H9 (cell line): ENCODE data around the gene ALOX12. TPM values are rescaled to one million over a fixed set of nuclear protein-coding genes. Genes with fewer than 3 reads are reported as not detected.

Source experiments
- DNase-seq: peaks from one replicate; pipeline ENCODE4 v3.0.0-alpha.2; 2017
- H2AFZ ChIP-seq: one replicate; pipeline ENCODE4 v1.6.1; 2013; ENCODE audit warnings: mild to moderate bottlenecking, low read length, control low read depth, moderate library complexity
- H2AK5ac ChIP-seq: 2 replicates; pipeline ENCODE4 v1.6.1; 2013; ENCODE audit warnings: low read length, control low read depth, mixed read lengths; ENCODE audit not compliant: insufficient read length
- H2BK120ac ChIP-seq: one replicate; pipeline ENCODE4 v1.6.1; 2013; ENCODE audit warnings: low read depth, mild to moderate bottlenecking, low read length, control low read depth, inconsistent platforms; ENCODE audit not compliant: poor library complexity, severe bottlenecking
- H2BK12ac ChIP-seq: 2 replicates; pipeline ENCODE4 v1.6.1; 2013; ENCODE audit warnings: low read length, control low read depth, mixed read lengths, low read depth; ENCODE audit not compliant: insufficient read length
- H2BK15ac ChIP-seq: 2 replicates; pipeline ENCODE4 v1.6.1; 2013; ENCODE audit warnings: low read depth, low read length, control low read depth
- H2BK20ac ChIP-seq: one replicate; pipeline ENCODE4 v1.6.1; 2013; ENCODE audit warnings: low read depth, mild to moderate bottlenecking, low read length, control low read depth, inconsistent platforms; ENCODE audit not compliant: poor library complexity, severe bottlenecking
- H2BK5ac ChIP-seq: 2 replicates; pipeline ENCODE4 v1.6.1; 2013; ENCODE audit warnings: low read length, control low read depth, mixed read lengths; ENCODE audit not compliant: insufficient read length
- H3K14ac ChIP-seq: 2 replicates; pipeline ENCODE4 v1.6.1; 2013; ENCODE audit warnings: low read length, control low read depth; ENCODE audit not compliant: insufficient read depth
- H3K18ac ChIP-seq: 2 replicates; pipeline ENCODE4 v1.6.1; 2013; ENCODE audit warnings: low read depth, mild to moderate bottlenecking, mixed read lengths, low read length, control low read depth; ENCODE audit not compliant: insufficient read length
- H3K23ac ChIP-seq: 2 replicates; pipeline ENCODE4 v1.6.1; 2013; ENCODE audit warnings: low read length, control low read depth, mixed read lengths, low read depth; ENCODE audit not compliant: insufficient read length
- H3K23me2 ChIP-seq: 2 replicates; pipeline ENCODE4 v1.6.1; 2013; ENCODE audit warnings: low read depth, mild to moderate bottlenecking, mixed read lengths, low read length, control low read depth; ENCODE audit not compliant: insufficient read length, poor library complexity, severe bottlenecking
- H3K27ac ChIP-seq: 2 replicates; pipeline ENCODE4 v1.5.1; 2013; ENCODE audit warnings: low read length, control low read depth, mixed read lengths, low read depth; ENCODE audit not compliant: insufficient read length
- H3K27me3 ChIP-seq: 2 replicates; pipeline ENCODE4 v1.6.1; 2013; ENCODE audit warnings: low read length, control low read depth, inconsistent platforms; ENCODE audit not compliant: insufficient read depth
- H3K4ac ChIP-seq: 2 replicates; pipeline ENCODE4 v1.6.1; 2013; ENCODE audit warnings: low read depth, mild to moderate bottlenecking, control low read depth, inconsistent platforms, low read length, moderate library complexity
- H3K4me1 ChIP-seq: 2 replicates; pipeline ENCODE4 v1.6.1; 2013; ENCODE audit warnings: low read length, control low read depth, inconsistent platforms; ENCODE audit not compliant: insufficient read depth
- H3K4me2 ChIP-seq: 2 replicates; pipeline ENCODE4 v1.6.1; 2013; ENCODE audit warnings: low read length, control low read depth, mixed read lengths; ENCODE audit not compliant: insufficient read length, insufficient read depth
- H3K56ac ChIP-seq: 2 replicates; pipeline ENCODE4 v1.6.1; 2013; ENCODE audit warnings: low read depth, mild to moderate bottlenecking, mixed read lengths, low read length, control low read depth; ENCODE audit not compliant: insufficient read length
- H3K79me1 ChIP-seq: 2 replicates; pipeline ENCODE4 v1.6.1; 2013; ENCODE audit warnings: low read depth, mild to moderate bottlenecking, moderate library complexity, low read length, control low read depth, inconsistent platforms; ENCODE audit not compliant: insufficient read depth, poor library complexity, severe bottlenecking
- H3K79me2 ChIP-seq: 2 replicates; pipeline ENCODE4 v1.6.1; 2013; ENCODE audit warnings: low read length, control low read depth, inconsistent platforms; ENCODE audit not compliant: insufficient read depth
- H3K9ac ChIP-seq: 2 replicates; pipeline ENCODE4 v1.6.1; 2013; ENCODE audit warnings: low read length, control low read depth, mixed read lengths; ENCODE audit not compliant: insufficient read length; ENCODE audit errors: extremely low read depth
- H3K9me3 ChIP-seq: one replicate; pipeline ENCODE4 v1.6.1; 2013; ENCODE audit warnings: low read depth, low read length, inconsistent platforms; ENCODE audit not compliant: control insufficient read depth
- H3T11ph ChIP-seq: one replicate; pipeline ENCODE4 v1.6.1; 2013; ENCODE audit warnings: mild to moderate bottlenecking, low read length, control low read depth, inconsistent platforms
- H4K20me1 ChIP-seq: one replicate; pipeline ENCODE4 v1.6.1; 2013; ENCODE audit not compliant: control insufficient read depth, insufficient read length, insufficient read depth
- H4K5ac ChIP-seq: 2 replicates; pipeline ENCODE4 v1.6.1; 2013; ENCODE audit warnings: low read depth, mild to moderate bottlenecking, mixed read lengths, low read length, control low read depth; ENCODE audit not compliant: insufficient read length
- H4K8ac ChIP-seq: replicated peaks from 2 replicates; pipeline ENCODE4 v1.6.1; 2013; ENCODE audit warnings: low read length, control low read depth, mixed read lengths, low read depth; ENCODE audit not compliant: insufficient read length
- H4K91ac ChIP-seq: 2 replicates; pipeline ENCODE4 v1.6.1; 2013; ENCODE audit warnings: low read depth, mild to moderate bottlenecking, moderate library complexity, mixed read lengths, low read length, control low read depth; ENCODE audit not compliant: insufficient read length
- H3K27ac Mint-ChIP-seq, 3 experiments: 2 replicates in 2 of 3; 3 replicates in 1 of 3; pipeline ENCODE4 v1.8.0; 2020 to 2021; ENCODE audit warnings: mixed read lengths in 3 of 3, mild to moderate bottlenecking in 1 of 3, moderate library complexity in 1 of 3
- H3K27me3 Mint-ChIP-seq: 2 replicates; pipeline ENCODE4 v1.8.0; 2021; ENCODE audit warnings: low read depth, mild to moderate bottlenecking, moderate library complexity, mixed read lengths
- H3K36me3 Mint-ChIP-seq, 3 experiments: 2 replicates in 2 of 3; 3 replicates in 1 of 3; pipeline ENCODE4 v1.8.0; 2020 to 2021; ENCODE audit warnings: low read depth in 3 of 3, mixed read lengths in 3 of 3; ENCODE audit not compliant: insufficient read depth in 1 of 3
- H3K4me1 Mint-ChIP-seq, 2 experiments: 2 replicates each; pipeline ENCODE4 v1.8.0; 2020; ENCODE audit warnings: mixed read lengths in 2 of 2
- H3K4me3 Mint-ChIP-seq, 2 experiments: 2 replicates in 1 of 2; 3 replicates in 1 of 2; pipeline ENCODE4 v1.8.0; 2020 to 2021; ENCODE audit warnings: mild to moderate bottlenecking in 2 of 2, mixed read lengths in 2 of 2, moderate library complexity in 1 of 2
- H3K9me3 Mint-ChIP-seq, 2 experiments: 2 replicates in 1 of 2; 3 replicates in 1 of 2; pipeline ENCODE4 v1.8.0; 2020; ENCODE audit warnings: mild to moderate bottlenecking in 2 of 2, mixed read lengths in 2 of 2, moderate library complexity in 1 of 2
- WGBS: extraction: QIAGEN DNeasy Blood & Tissue Kit; methylation state at CpG from one replicate; pipeline ENCODE4 v1.1.7; 2013; ENCODE audit warnings: missing lambda C conversion rate, low lambda C conversion rate, mixed read lengths; ENCODE audit not compliant: insufficient read length; ENCODE audit errors: extremely low coverage; 5-methylcytosine and 5-hydroxymethylcytosine counted together
- total RNA-seq: library from RNA; stranded (reverse); gene quantifications from 2 replicates; pipeline ENCODE4 v1.2.1, GENCODE V29; 2021
- TF ChIP-seq, protein P1 (sequence below): fragments of 200-600 bp; sonication (generic); conservative IDR thresholded peaks from 3 replicates; pipeline ENCODE4 v1.8.0; 2021; ENCODE audit warnings: antibody characterized with exemption, mild to moderate bottlenecking

Gene ALOX12
- total RNA-seq, 1 experiment from 2014 or later = 0.81 TPM

DNA sequence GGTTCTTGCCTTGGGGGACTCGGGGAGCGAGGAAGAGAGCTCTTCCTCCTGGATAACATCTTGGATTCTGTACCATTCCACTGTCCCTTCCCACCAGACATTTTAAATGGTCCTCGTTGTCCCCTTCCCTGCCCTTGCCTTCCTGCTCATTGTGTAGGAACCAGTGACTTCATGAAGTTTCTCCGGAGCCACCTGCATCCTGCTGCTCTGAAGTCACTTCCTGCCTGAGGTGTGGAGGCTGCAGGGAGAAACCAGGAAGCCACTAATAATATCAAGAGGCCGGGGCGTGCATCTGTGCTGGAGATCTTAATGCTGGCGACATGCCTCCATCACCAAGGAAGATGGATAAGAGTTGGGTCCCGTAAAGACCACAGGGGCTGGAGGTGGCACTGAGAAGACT, 33.8 kb downstream of the ALOX12 start:
- peaks cover 0 to 3% of the 10 kb centered on the region in 2 experiments; a peak in 2 of 4 replicates for H3K4me1 Mint-ChIP-seq

More for the DNA sequence above, 33.8 kb downstream of the ALOX12 start:
- TF ChIP-seq, protein P1, sequence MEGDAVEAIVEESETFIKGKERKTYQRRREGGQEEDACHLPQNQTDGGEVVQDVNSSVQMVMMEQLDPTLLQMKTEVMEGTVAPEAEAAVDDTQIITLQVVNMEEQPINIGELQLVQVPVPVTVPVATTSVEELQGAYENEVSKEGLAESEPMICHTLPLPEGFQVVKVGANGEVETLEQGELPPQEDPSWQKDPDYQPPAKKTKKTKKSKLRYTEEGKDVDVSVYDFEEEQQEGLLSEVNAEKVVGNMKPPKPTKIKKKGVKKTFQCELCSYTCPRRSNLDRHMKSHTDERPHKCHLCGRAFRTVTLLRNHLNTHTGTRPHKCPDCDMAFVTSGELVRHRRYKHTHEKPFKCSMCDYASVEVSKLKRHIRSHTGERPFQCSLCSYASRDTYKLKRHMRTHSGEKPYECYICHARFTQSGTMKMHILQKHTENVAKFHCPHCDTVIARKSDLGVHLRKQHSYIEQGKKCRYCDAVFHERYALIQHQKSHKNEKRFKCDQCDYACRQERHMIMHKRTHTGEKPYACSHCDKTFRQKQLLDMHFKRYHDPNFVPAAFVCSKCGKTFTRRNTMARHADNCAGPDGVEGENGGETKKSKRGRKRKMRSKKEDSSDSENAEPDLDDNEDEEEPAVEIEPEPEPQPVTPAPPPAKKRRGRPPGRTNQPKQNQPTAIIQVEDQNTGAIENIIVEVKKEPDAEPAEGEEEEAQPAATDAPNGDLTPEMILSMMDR = no peak
- H3K4me3 Mint-ChIP-seq = no peak overlapping the region
- Histone ChIP-seq H4K20me1 (no peaks in the 10 kb centered on the region), H3K14ac (no peak overlapping the region), H4K5ac (no peak overlapping the region), H3K4me2 (no peak overlapping the region), H3K23me2 (no peaks in the 10 kb centered on the region), H2BK20ac (no peak overlapping the region), H3K9me3 (no peaks in the 10 kb centered on the region), H3K18ac (no peak overlapping the region), H3K27me3 (no peaks in the 10 kb centered on the region), H2BK5ac (no peak overlapping the region), H3K79me1 (no peaks in the 10 kb centered on the region), H3T11ph (no peak overlapping the region), H2BK12ac (no peak overlapping the region), H3K79me2 (no peaks in the 10 kb centered on the region), H2BK15ac (no peak overlapping the region), H3K27ac (no peak overlapping the region), H4K8ac (no peak overlapping the region), H3K9ac (no peak overlapping the region), H3K56ac (no peak overlapping the region), H2AFZ (no peak overlapping the region), H2BK120ac (no peak overlapping the region), H3K4ac (no peak overlapping the region), H2AK5ac (no peak overlapping the region), H3K4me1 (no peaks in the 10 kb centered on the region), H3K23ac (no peak overlapping the region), H4K91ac (no peak overlapping the region)
- no peaks in the 10 kb centered on the region for H3K9me3 Mint-ChIP-seq
- WGBS = no CpG with 5 or more reads among the region's 8 CpGs
- no peak for DNase-seq
- H3K27ac Mint-ChIP-seq = no peak overlapping the region
- peaks cover 10 to 42% (median 21%) of the 10 kb centered on the region in 3 experiments; a peak in 6 of 7 replicates for H3K36me3 Mint-ChIP-seq
- H3K27me3 Mint-ChIP-seq = peaks cover 12% of the 10 kb centered on the region
